ENCODE results near the gene PIK3R3. TPM values are rescaled to one million over a fixed set of nuclear protein-coding genes. Genes with fewer than 3 reads are reported as not detected.

Gene PIK3R3
- polyA plus RNA-seq, 1 experiment, result 1.5 TPM

DNA sequence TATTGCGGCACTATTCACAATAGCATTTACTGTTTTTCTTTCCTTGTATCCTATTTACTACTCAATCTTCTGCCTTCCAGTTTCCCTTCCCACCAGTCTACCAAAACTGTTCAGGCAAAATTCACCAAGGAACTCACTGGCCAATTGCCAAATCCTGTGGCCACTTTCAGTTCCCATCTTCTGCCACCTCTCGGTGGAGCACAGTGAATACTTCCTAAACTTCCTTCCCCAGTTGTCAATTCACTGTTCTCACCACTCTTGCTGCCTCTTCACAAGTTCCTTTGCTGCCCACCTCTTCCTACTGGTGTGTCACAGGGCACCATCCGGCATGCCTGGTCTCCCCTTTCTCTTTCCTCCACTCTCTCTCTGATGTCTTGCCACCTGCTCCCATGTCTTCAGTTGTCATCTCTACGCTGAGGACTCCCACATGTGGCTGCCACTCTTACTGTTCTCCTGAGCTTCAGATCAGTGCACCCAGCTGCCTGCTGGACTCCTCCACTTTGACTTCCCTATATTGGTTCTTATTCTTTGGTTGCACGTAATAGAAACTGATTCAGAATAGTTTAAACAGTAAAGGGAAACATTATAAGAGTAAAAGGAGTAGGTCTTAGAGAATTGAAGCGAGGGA lies 114.4 kb downstream of the PIK3R3 start:
- ChIA-PET CTCF (interaction anchor here (1.1 to 1.9 kb wide), 3 partner anchors 16 to 20 kb away, joined by 3 to 5 read pairs (median 3); no protein-coding TSS in a partner anchor), POLR2A (no interaction called here)
- no peaks in the 10 kb centered on the region for H3K27me3 ChIP-seq (ENCODE audit: control insufficient read depth, insufficient read depth, low read length)
- DNase-seq (ENCODE audit: low read depth), result no peak
- TF ChIP-seq CTCF (IDR thresholded peaks at IDR 0.05; ENCODE audit: insufficient read depth, low read depth, low read length), result no peak
- peaks cover 4% of the 10 kb centered on the region; the same call in 1 of the 2 replicates for H3K36me3 ChIP-seq (ENCODE audit: control insufficient read depth, insufficient read depth, low read length)
- no peak overlapping the region for H3K4me3 ChIP-seq (ENCODE audit: low read depth, low read length)

- ChIA-PET POLR2A (no interaction called here), CTCF (interaction anchor here (1.3 kb wide), 1 partner anchor 12 kb away, joined by 3 read pairs; no protein-coding TSS in a partner anchor)
- peaks cover 6% of the 10 kb centered on the region for H3K36me3 ChIP-seq (ENCODE audit: control insufficient read depth, insufficient read depth, low read length)
- TF ChIP-seq CTCF (IDR thresholded peaks at IDR 0.05; ENCODE audit: insufficient read depth, low read depth, low read length), result no peak
- no peaks in the 10 kb centered on the region for H3K27me3 ChIP-seq (ENCODE audit: control insufficient read depth, insufficient read depth, low read length)
- DNase-seq (ENCODE audit: low read depth), result no peak
- no peak overlapping the region for H3K4me3 ChIP-seq (ENCODE audit: low read depth, low read length)
Observed at GRCh38 chr1:46013581-46013980, 118.8 kb downstream of the PIK3R3 start.

DNA sequence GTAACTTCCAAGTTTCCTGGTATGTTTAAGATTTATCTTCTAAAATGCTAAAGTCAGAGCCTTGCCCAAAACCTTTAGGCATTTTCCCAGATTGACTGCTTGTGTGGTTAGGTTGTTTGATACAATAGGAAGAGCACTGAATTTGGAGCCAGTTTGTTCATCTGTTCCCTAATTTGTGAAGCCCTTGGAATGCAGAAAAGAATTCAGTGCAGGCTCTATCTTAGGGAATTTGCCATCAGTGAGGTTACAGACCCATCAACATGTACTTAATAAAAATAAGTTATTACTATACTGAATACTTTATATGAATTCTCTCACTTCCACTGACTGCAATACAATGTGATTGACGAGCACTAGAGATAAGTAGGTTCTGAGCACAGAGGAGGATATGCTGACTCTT lies 120.2 kb downstream of the PIK3R3 start:
- Histone ChIP-seq H3K27me3 (ENCODE audit: control insufficient read depth, insufficient read depth, low read length) (no peaks in the 10 kb centered on the region), H3K36me3 (ENCODE audit: control insufficient read depth, insufficient read depth, low read length) (peaks cover 11% of the 10 kb centered on the region), H3K4me3 (ENCODE audit: low read depth, low read length) (no peak overlapping the region)
- CTCF ChIA-PET, result interaction anchor here (0.9 to 2.1 kb wide), 4 partner anchors 9 to 169 kb away, joined by 3 to 5 read pairs (median 4); no protein-coding TSS in a partner anchor
- POLR2A ChIA-PET, result no interaction called here
- DNase-seq (ENCODE audit: low read depth), result no peak
- no peak for TF ChIP-seq CTCF (IDR thresholded peaks at IDR 0.05; ENCODE audit: insufficient read depth, low read depth, low read length)

DNA sequence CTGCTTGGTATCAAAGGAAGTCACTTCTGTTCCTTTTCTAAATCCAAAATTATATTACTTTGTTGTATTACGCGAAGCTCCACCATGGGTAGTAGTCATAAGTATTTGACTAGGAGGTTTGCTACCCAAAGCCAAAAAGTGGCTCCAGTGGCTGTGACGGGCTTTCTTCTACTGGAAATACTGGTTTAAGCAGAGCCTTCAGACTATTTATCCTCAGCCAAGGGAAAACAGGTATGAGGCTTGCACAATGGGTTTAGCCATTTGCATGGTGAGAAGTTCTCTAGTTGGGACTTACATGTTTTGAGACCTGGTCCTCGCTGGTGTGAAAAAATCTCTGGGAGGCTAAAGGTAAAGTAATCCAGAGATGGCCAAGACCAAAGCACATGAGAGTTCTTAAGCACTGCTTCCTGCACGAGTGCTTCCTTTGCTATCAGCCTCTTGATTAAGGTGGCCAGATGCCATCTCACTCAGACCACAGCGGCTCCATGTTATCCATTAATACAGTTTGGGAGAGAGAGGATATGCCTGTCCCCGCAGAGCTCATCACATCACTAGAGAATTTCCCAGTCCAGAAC lies 121.2 kb downstream of the PIK3R3 start:
- no peak overlapping the region for H3K4me3 ChIP-seq (ENCODE audit: low read depth, low read length)
- peaks cover 12% of the 10 kb centered on the region for H3K36me3 ChIP-seq (ENCODE audit: control insufficient read depth, insufficient read depth, low read length)
- TF ChIP-seq CTCF (IDR thresholded peaks at IDR 0.05; ENCODE audit: insufficient read depth, low read depth, low read length), result no peak
- ChIA-PET CTCF (interaction anchor here (1.4 to 2.1 kb wide), 3 partner anchors 8 to 170 kb away, joined by 3 to 5 read pairs (median 5); no protein-coding TSS in a partner anchor), POLR2A (no interaction called here)
- DNase-seq (ENCODE audit: low read depth), result no peak
- no peaks in the 10 kb centered on the region for H3K27me3 ChIP-seq (ENCODE audit: control insufficient read depth, insufficient read depth, low read length)

DNA sequence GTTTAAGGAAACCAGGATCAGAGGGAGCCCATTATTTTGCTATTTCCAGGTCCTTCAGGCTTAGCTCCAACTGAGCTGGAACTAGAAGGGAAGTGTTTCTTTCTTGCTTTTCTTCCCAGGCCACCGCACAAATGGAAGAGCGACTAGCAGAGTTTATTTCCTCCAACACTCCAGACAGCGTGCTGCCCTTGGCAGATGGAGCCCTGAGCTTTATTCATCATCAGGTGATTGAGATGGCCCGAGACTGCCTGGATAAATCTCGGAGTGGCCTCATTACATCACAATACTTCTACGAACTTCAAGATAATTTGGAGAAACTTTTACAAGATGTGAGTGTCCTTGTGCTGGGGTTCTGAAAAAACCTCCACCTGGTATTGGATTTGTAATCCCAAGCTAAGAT lies 121.8 kb downstream of the PIK3R3 start:
- Histone ChIP-seq H3K27me3 (ENCODE audit: control insufficient read depth, insufficient read depth, low read length) (no peaks in the 10 kb centered on the region), H3K4me3 (ENCODE audit: low read depth, low read length) (no peak overlapping the region), H3K36me3 (ENCODE audit: control insufficient read depth, insufficient read depth, low read length) (peaks cover 12% of the 10 kb centered on the region)
- ChIA-PET POLR2A (no interaction called here), CTCF (interaction anchor here (1.4 to 1.7 kb wide), 2 partner anchors 10 to 171 kb away, joined by 3 to 5 read pairs; no protein-coding TSS in a partner anchor)
- no peak for DNase-seq (ENCODE audit: low read depth)
- no peak for TF ChIP-seq CTCF (IDR thresholded peaks at IDR 0.05; ENCODE audit: insufficient read depth, low read depth, low read length)
